NCI-H1417 (cell line): ENCODE results near the gene DUSP5.
"Not testable (repeated sequence)": the region's sequence is repeated elsewhere in the genome, so short reads cannot be mapped to it uniquely, and the experiment has no call there.

ENCODE experiments used
- DNase-seq, 3 experiments: peaks; one replicate each; lab custom pipeline; 2025; lab: John Stamatoyannopoulos, UW

The DUSP5 gene

GRCh38 chr10:110497438-110498086 lies at the start of gene DUSP5:
TSS of gene DUSP5 (plus strand) at chr10:110497907. CDS start at chr10:110498122, 215 bp downstream.
- DNase-seq, result peak; percentile 91 to 94 (median 92)

- DNase-seq, result no peak
Measured at GRCh38 chr10:110448682-110449418, 48.9 kb upstream of the DUSP5 start.

GRCh38 chr10:110455446-110455845 lies 42.3 kb upstream of the DUSP5 start:
- DNase-seq, result no peak

GRCh38 chr10:110456046-110456445 lies 41.7 kb upstream of the DUSP5 start:
- DNase-seq, result peak in 1 of 3 experiments; percentile 3

GRCh38 chr10:110456523-110457091 lies 41.1 kb upstream of the DUSP5 start:
- peak in 1 of 3 experiments; percentile 3 for DNase-seq

GRCh38 chr10:110457851-110458250 lies 39.9 kb upstream of the DUSP5 start:
- DNase-seq, result no peak

- no peak for DNase-seq
Measured at GRCh38 chr10:110458266-110458920, 39.3 kb upstream of the DUSP5 start.

GRCh38 chr10:110459600-110459999 lies 38.1 kb upstream of the DUSP5 start:
- no peak for DNase-seq

GRCh38 chr10:110460111-110460809 lies 37.4 kb upstream of the DUSP5 start:
- peak in 2 of 3 experiments; percentile 33 to 54 for DNase-seq

- no peak for DNase-seq
Measured at GRCh38 chr10:110461088-110461487, 36.6 kb upstream of the DUSP5 start.

GRCh38 chr10:110461530-110461929 lies 36.2 kb upstream of the DUSP5 start:
- peak in 1 of 3 experiments; percentile 15 for DNase-seq

- DNase-seq, result no peak
Measured at GRCh38 chr10:110462166-110463095, 35.3 kb upstream of the DUSP5 start.

GRCh38 chr10:110468258-110468657 lies 29.4 kb upstream of the DUSP5 start:
- not testable (repeated sequence) for DNase-seq

GRCh38 chr10:110470541-110470940 lies 27.2 kb upstream of the DUSP5 start:
- DNase-seq, result not testable (repeated sequence)

- DNase-seq, result no peak
Measured at GRCh38 chr10:110471566-110472139, 26.1 kb upstream of the DUSP5 start.

GRCh38 chr10:110474017-110474416 lies 23.7 kb upstream of the DUSP5 start:
- no peak for DNase-seq

GRCh38 chr10:110474826-110475225 lies 22.9 kb upstream of the DUSP5 start:
- no peak for DNase-seq

- no peak for DNase-seq
Measured at GRCh38 chr10:110475722-110476515, 21.8 kb upstream of the DUSP5 start.

GRCh38 chr10:110479710-110480109 lies 18.0 kb upstream of the DUSP5 start:
- no peak for DNase-seq

GRCh38 chr10:110480387-110480786 lies 17.3 kb upstream of the DUSP5 start:
- DNase-seq, result no peak
